ENCODE measurements around the gene C1QTNF6. TPM values are rescaled to one million over a fixed set of nuclear protein-coding genes. Genes with fewer than 3 reads are reported as not detected.
A peak's percentile ranks its signal among the peaks of the same experiment; 100 is the strongest.
"Not testable (repeated sequence)": the region's sequence is repeated elsewhere in the genome, so short reads cannot be mapped to it uniquely, and the experiment has no call there.

C1QTNF6 gene
- total RNA-seq = 10 to 100 TPM; 13.8 to 14.5 TPM

GRCh38 chr22:37187891-37188761 lies at the start of gene C1QTNF6:
C1QTNF6 (minus strand) TSS chr22:37188247; CDS start chr22:37188213, 34 bp downstream.
- Mint-ChIP-seq H3K27ac (no peak within 1 kb of the TSS), H3K9me3 (no peaks in the 10 kb centered on the region), H3K36me3 (peaks cover 0 to 19% of the 10 kb centered on the region in 2 donors)
- ATAC-seq = no peak
- no peak for DNase-seq (ENCODE audit: low spot score in 2 of 2)

GRCh38 chr22:37235897-37236607 lies 48.0 kb upstream of the C1QTNF6 start:
- Mint-ChIP-seq H3K36me3 (peaks cover 57 to 80% of the 10 kb centered on the region in 2 donors), H3K27ac (peak overlapping the region; percentile 78 to 98), H3K9me3 (no peaks in the 10 kb centered on the region)
- DNase-seq (ENCODE audit: low spot score in 2 of 2) (peak in 1 of 2 donors; percentile 50), ATAC-seq (no peak)

GRCh38 chr22:37234736-37235711 lies 47.0 kb upstream of the C1QTNF6 start:
- no peak for ATAC-seq
- Mint-ChIP-seq H3K27ac (peak overlapping the region; percentile 78 to 98), H3K9me3 (no peaks in the 10 kb centered on the region), H3K36me3 (peaks cover 47 to 70% of the 10 kb centered on the region in 2 donors)
- peak in 1 of 2 donors; percentile 54 for DNase-seq (ENCODE audit: low spot score in 2 of 2)

GRCh38 chr22:37233751-37234631 lies 45.9 kb upstream of the C1QTNF6 start:
- H3K9me3 Mint-ChIP-seq = no peaks in the 10 kb centered on the region
- peak overlapping the region; percentile 78 to 98 for H3K27ac Mint-ChIP-seq
- no peak for ATAC-seq
- peaks cover 45 to 75% of the 10 kb centered on the region in 2 donors for H3K36me3 Mint-ChIP-seq
- peak in 1 of 2 donors; percentile 72 for DNase-seq (ENCODE audit: low spot score in 2 of 2)

- H3K27ac Mint-ChIP-seq = peak overlapping the region; percentile 78 to 84
- not testable (repeated sequence) for H3K9me3 Mint-ChIP-seq; DNase-seq (ENCODE audit: low spot score in 2 of 2); ATAC-seq
- H3K36me3 Mint-ChIP-seq = peaks cover 44 to 75% of the 10 kb centered on the region in 2 donors
Observed at GRCh38 chr22:37233371-37233750, 45.3 kb upstream of the C1QTNF6 start.

GRCh38 chr22:37232140-37232998 lies 44.3 kb upstream of the C1QTNF6 start:
- H3K27ac Mint-ChIP-seq = peak overlapping the region; percentile 97 to 99
- H3K9me3 Mint-ChIP-seq = no peaks in the 10 kb centered on the region
- ATAC-seq (no peak), DNase-seq (ENCODE audit: low spot score in 2 of 2) (peak; percentile 27 to 55)
- peaks cover 39 to 70% of the 10 kb centered on the region in 2 donors for H3K36me3 Mint-ChIP-seq

- Mint-ChIP-seq H3K27ac (peak overlapping the region; percentile 97 to 99), H3K9me3 (no peaks in the 10 kb centered on the region), H3K36me3 (peaks cover 32 to 63% of the 10 kb centered on the region in 2 donors)
- peak; percentile 45 to 64 for DNase-seq (ENCODE audit: low spot score in 2 of 2)
- peak; percentile 1 to 30 for ATAC-seq
Observed at GRCh38 chr22:37231406-37232139, 43.5 kb upstream of the C1QTNF6 start.

- ATAC-seq = peak; percentile 49 to 68
- Mint-ChIP-seq H3K27ac (peak overlapping the region; percentile 97 to 99), H3K36me3 (peaks cover 25 to 63% of the 10 kb centered on the region in 2 donors), H3K9me3 (no peaks in the 10 kb centered on the region)
- peak; percentile 80 to 83 for DNase-seq (ENCODE audit: low spot score in 2 of 2)
Observed at GRCh38 chr22:37230673-37231405, 42.8 kb upstream of the C1QTNF6 start.

GRCh38 chr22:37229805-37230672 lies 42.0 kb upstream of the C1QTNF6 start:
- peak overlapping the region; percentile 97 to 99 for H3K27ac Mint-ChIP-seq
- ATAC-seq (peak; percentile 77 to 79), DNase-seq (ENCODE audit: low spot score in 2 of 2) (peak; percentile 82 to 92)
- no peaks in the 10 kb centered on the region for H3K9me3 Mint-ChIP-seq
- peaks cover 18 to 63% of the 10 kb centered on the region in 2 donors for H3K36me3 Mint-ChIP-seq

- H3K36me3 Mint-ChIP-seq = peaks cover 21 to 63% of the 10 kb centered on the region in 2 donors
- ATAC-seq = peak in 1 of 2 donors; percentile 30
Observed at GRCh38 chr22:37229012-37229804, 41.2 kb upstream of the C1QTNF6 start.

GRCh38 chr22:37228106-37229011 lies 40.3 kb upstream of the C1QTNF6 start:
- peak in 1 of 2 donors; percentile 74 for DNase-seq (ENCODE audit: low spot score in 2 of 2)
- Mint-ChIP-seq H3K36me3 (peaks cover 29 to 66% of the 10 kb centered on the region in 2 donors), H3K27ac (peak overlapping the region; percentile 99), H3K9me3 (no peaks in the 10 kb centered on the region)
- peak in 1 of 2 donors; percentile 3 for ATAC-seq

More at GRCh38 chr22:37229012-37229804, 41.2 kb upstream of the C1QTNF6 start:
- Mint-ChIP-seq H3K9me3 (no peaks in the 10 kb centered on the region), H3K27ac (peak overlapping the region; percentile 99)
- peak in 1 of 2 donors; percentile 78 for DNase-seq (ENCODE audit: low spot score in 2 of 2)
